GM23338 (cell line): ENCODE measurements around the gene CEACAM5. TPM values are rescaled to one million over a fixed set of nuclear protein-coding genes. Genes with fewer than 3 reads are reported as not detected.

ENCODE experiments used
- ATAC-seq: fragments of 200-7000 bp; cut with Tn5 transposase; 3 replicates; pipeline ENCODE4 v1.9.1; 2020
- DNase-seq: peaks from one replicate; pipeline ENCODE4 v3.0.0-alpha.2; 2015; ENCODE audit warnings: low spot score
- H2AFZ ChIP-seq: fragments of 200-600 bp; sonication (generic); 2 replicates; pipeline ENCODE4 v1.8.0; 2016; ENCODE audit warnings: antibody characterized with exemption, mild to moderate bottlenecking, moderate library complexity
- H3F3A ChIP-seq: fragments of 200-600 bp; sonication (generic); replicated peaks from 2 replicates; pipeline ENCODE4 v1.8.0; 2017; ENCODE audit warnings: antibody characterized with exemption, mixed run types, low read depth
- H3K27ac ChIP-seq: fragments of 200-600 bp; sonication (generic); 2 replicates; pipeline ENCODE4 v1.6.1; 2016; ENCODE audit warnings: low read depth
- H3K27me3 ChIP-seq: fragments of 200-600 bp; sonication (generic); 2 replicates; pipeline ENCODE4 v1.8.0; 2016; ENCODE audit warnings: mild to moderate bottlenecking, mixed run types, moderate library complexity; ENCODE audit not compliant: insufficient read depth
- H3K36me3 ChIP-seq: fragments of 200-600 bp; sonication (generic); 2 replicates; pipeline ENCODE4 v1.8.0; 2016; ENCODE audit warnings: mild to moderate bottlenecking; ENCODE audit not compliant: insufficient read depth
- H3K4me1 ChIP-seq: fragments of 200-600 bp; sonication (generic); 2 replicates; pipeline ENCODE4 v1.8.0; 2016; ENCODE audit warnings: mild to moderate bottlenecking, moderate library complexity; ENCODE audit not compliant: insufficient read depth
- H3K4me2 ChIP-seq: fragments of 200-600 bp; sonication (generic); 2 replicates; pipeline ENCODE4 v1.7.1; 2017; ENCODE audit warnings: mixed run types
- H3K4me3 ChIP-seq: fragments of 200-600 bp; sonication (generic); 2 replicates; pipeline ENCODE4 v1.6.1; 2016; ENCODE audit warnings: mixed run types
- H3K79me2 ChIP-seq: fragments of 200-600 bp; sonication (generic); replicated peaks from 2 replicates; pipeline ENCODE4 v1.8.0; 2017; ENCODE audit warnings: mild to moderate bottlenecking; ENCODE audit not compliant: insufficient read depth
- H3K9me2 ChIP-seq: fragments of 200-600 bp; sonication (generic); 2 replicates; pipeline ENCODE4 v1.8.0; 2017; ENCODE audit not compliant: insufficient read depth
- H4K20me1 ChIP-seq: fragments of 200-600 bp; sonication (generic); replicated peaks from 2 replicates; pipeline ENCODE4 v1.8.0; 2017; ENCODE audit warnings: mild to moderate bottlenecking; ENCODE audit not compliant: insufficient read depth
- H3K27ac Mint-ChIP-seq: 2 replicates; pipeline ENCODE4 v1.8.0; 2020; ENCODE audit warnings: inconsistent platforms, mild to moderate bottlenecking, moderate library complexity, mixed read lengths
- H3K27me3 Mint-ChIP-seq: 3 replicates; pipeline ENCODE4 v1.8.0; 2022; ENCODE audit warnings: low read depth, mild to moderate bottlenecking, moderate library complexity, mixed read lengths, inconsistent platforms; ENCODE audit not compliant: insufficient read depth, poor library complexity
- H3K36me3 Mint-ChIP-seq: 3 replicates; pipeline ENCODE4 v1.8.0; 2021; ENCODE audit warnings: low read depth, mild to moderate bottlenecking, inconsistent platforms, moderate library complexity, mixed read lengths
- H3K4me1 Mint-ChIP-seq: 3 replicates; pipeline ENCODE4 v1.8.0; 2020; ENCODE audit warnings: mild to moderate bottlenecking, inconsistent platforms, mixed read lengths
- H3K4me3 Mint-ChIP-seq: 3 replicates; pipeline ENCODE4 v1.8.0; 2021; ENCODE audit warnings: moderate library complexity, mild to moderate bottlenecking, inconsistent platforms, mixed read lengths
- H3K9me3 Mint-ChIP-seq: 3 replicates; pipeline ENCODE4 v1.8.0; 2020; ENCODE audit warnings: moderate library complexity, mild to moderate bottlenecking, inconsistent platforms, mixed read lengths
- CREB1 ChIP-seq: fragments of 250-450 bp; sonication (Bioruptor Pico); IDR thresholded peaks from 2 replicates; pipeline ENCODE4 v1.5.0; 2020; ENCODE audit warnings: low read depth, mild to moderate bottlenecking, moderate library complexity
- CTCF ChIP-seq, 2 experiments: fragments of 200-600 bp in 1 of 2; sonication (generic) in 1 of 2; conservative IDR thresholded peaks; 2 replicates each; pipeline versions ENCODE4 v1.5.1 to v1.6.1; 2016 to 2017; ENCODE audit warnings: antibody characterized with exemption in 2 of 2, low read depth in 2 of 2, mild to moderate bottlenecking in 2 of 2, moderate library complexity in 1 of 2
- ETS1 ChIP-seq: IDR thresholded peaks from 2 replicates; pipeline ENCODE4 v1.6.1; 2016; ENCODE audit warnings: antibody characterized with exemption
- EZH2 ChIP-seq: fragments of 200-600 bp; sonication (generic); IDR thresholded peaks from one replicate; pipeline ENCODE4 v1.8.0; 2017; ENCODE audit warnings: antibody characterized with exemption, mild to moderate bottlenecking, low read depth; ENCODE audit not compliant: unreplicated experiment
- EZH2phosphoT487 ChIP-seq: fragments of 200-600 bp; sonication (generic); IDR thresholded peaks from one replicate; pipeline ENCODE4 v1.8.1; 2018; ENCODE audit warnings: antibody characterized with exemption; ENCODE audit not compliant: unreplicated experiment
- JUNB ChIP-seq: IDR thresholded peaks from one replicate; pipeline ENCODE4 v1.6.1; 2016; ENCODE audit warnings: antibody characterized with exemption; ENCODE audit not compliant: unreplicated experiment
- NANOG ChIP-seq: IDR thresholded peaks from 2 replicates; pipeline ENCODE4 v1.6.1; 2016; ENCODE audit warnings: antibody characterized with exemption, borderline replicate concordance
- POLR2AphosphoS5 ChIP-seq: IDR thresholded peaks from 2 replicates; pipeline ENCODE4 v1.6.1; 2016; ENCODE audit warnings: antibody characterized with exemption, low read depth
- REST ChIP-seq: IDR thresholded peaks from one replicate; pipeline ENCODE4 v1.6.1; 2018; ENCODE audit warnings: antibody characterized with exemption; ENCODE audit not compliant: unreplicated experiment
- STAT1 ChIP-seq: IDR thresholded peaks from one replicate; pipeline ENCODE4 v1.6.1; 2016; ENCODE audit warnings: antibody characterized with exemption; ENCODE audit not compliant: unreplicated experiment
- ZNF114 ChIP-seq: fragments of 250-450 bp; sonication (Bioruptor Pico); IDR thresholded peaks from 2 replicates; pipeline ENCODE4 v1.5.0; 2020; ENCODE audit warnings: mild to moderate bottlenecking, moderate library complexity
- ZNF331 ChIP-seq: fragments of 250-450 bp; sonication (Bioruptor Pico); IDR thresholded peaks from 2 replicates; pipeline ENCODE4 v1.5.0; 2020; ENCODE audit warnings: low read depth, mild to moderate bottlenecking, moderate library complexity
- ZNF462 ChIP-seq: fragments of 250-450 bp; sonication (Bioruptor Pico); IDR thresholded peaks from 2 replicates; pipeline ENCODE4 v1.5.0; 2020; ENCODE audit warnings: mild to moderate bottlenecking, moderate library complexity
- polyA plus RNA-seq: library from polyadenylated mRNA; unstranded; fragments of >200 nt; fragmentation: Nextera tagmentation; extraction: Ambion mirVana; gene quantifications from 2 replicates; pipeline ENCODE4 v1.2.1, GENCODE V29; 2016
- total RNA-seq: library from RNA; depleted of rRNA; stranded (reverse); fragments of >200 nt; shearing (Covaris generic); gene quantifications from 2 replicates; pipeline ENCODE4 v1.2.3, GENCODE V29; 2014

The CEACAM5 gene
- total and polyA plus RNA-seq, 2 experiments from 2014 or later: not detected

- Mint-ChIP-seq H3K36me3 (no peaks in the 10 kb centered on the region), H3K27me3 (peaks cover 4% of the 10 kb centered on the region)
- no peak for ATAC-seq
Measured at GRCh38 chr19:41690801-41691065, 17.7 kb upstream of the CEACAM5 start.

More at GRCh38 chr19:41690801-41691065, 17.7 kb upstream of the CEACAM5 start:
- Histone ChIP-seq H3K4me2 (no peak overlapping the region), H3K27ac (no peak overlapping the region), H3K27me3 (peaks cover 10% of the 10 kb centered on the region), H3K36me3 (no peaks in the 10 kb centered on the region), H3K4me1 (peaks cover 4% of the 10 kb centered on the region; the same call in 1 of the 2 replicates), H3K9me2 (no peaks in the 10 kb centered on the region), H3K79me2 (no peaks in the 10 kb centered on the region), H4K20me1 (no peaks in the 10 kb centered on the region), H3K4me3 (no peak overlapping the region), H2AFZ (no peak overlapping the region), H3F3A (no peaks in the 10 kb centered on the region)
- H3K27ac Mint-ChIP-seq: no peak overlapping the region
- no peaks in the 10 kb centered on the region for H3K9me3 Mint-ChIP-seq
- no peak overlapping the region for H3K4me3 Mint-ChIP-seq
- no peak for TF ChIP-seq CTCF (conservative IDR thresholded peaks at IDR 0.05; ENCODE audit: low read depth in 2 of 2)
- no peak for TF ChIP-seq EZH2phosphoT487
- no peak for TF ChIP-seq ZNF331
- no peak for TF ChIP-seq CREB1 (CRISPR knock-in tag)
- no peak for TF ChIP-seq ZNF114 (CRISPR knock-in tag)
- TF ChIP-seq REST: no peak
- TF ChIP-seq ZNF462 (CRISPR knock-in tag): no peak
- TF ChIP-seq JUNB: no peak
- no peak for TF ChIP-seq POLR2AphosphoS5
- no peak for TF ChIP-seq EZH2
- TF ChIP-seq ETS1: no peak
- no peak for TF ChIP-seq STAT1
- TF ChIP-seq NANOG: no peak
- no peak for DNase-seq
- H3K4me1 Mint-ChIP-seq: peaks cover 8% of the 10 kb centered on the region; the same call in 2 of the 3 replicates
